ENCODE data around the gene S100A3. TPM values are rescaled to one million over a fixed set of nuclear protein-coding genes. Genes with fewer than 3 reads are reported as not detected.
A peak's percentile ranks its signal among the peaks of the same experiment; 100 is the strongest.

Gene S100A3
- total and polyA plus RNA-seq, 9 donors, result 0.48 to 2.5 (median 1.6) TPM; not detected in 4

GRCh38 chr1:153556348-153556747 is 7.3 kb upstream of the S100A3 start:
- TF ChIP-seq CTCF (IDR thresholded peaks at IDR 0.05) (no peak), EP300 (IDR thresholded peaks at IDR 0.05) (no peak), POLR2A (IDR thresholded peaks at IDR 0.05) (no peak)
- H3K27me3 ChIP-seq, result no peaks in the 10 kb centered on the region
- no peak for DNase-seq
- WGBS, 3 donors, result 94 to 100% (median 97%) methylated on average over 1 of the region's 1 CpG
- no peaks in the 10 kb centered on the region for H3K36me3 ChIP-seq
- intact Hi-C loops (cut with DNase I), result loop anchor here in 1 of 4 donors (10.0 kb wide), 1 partner anchor 408 kb away; the partner anchor contains the start of genes CREB3L4 and SLC39A1
- H3K4me1 ChIP-seq (ENCODE audit: insufficient read depth), result peaks cover 14% of the 10 kb centered on the region
- no peak overlapping the region for H3K4me3 ChIP-seq
- no peak overlapping the region for H3K27ac ChIP-seq
- H3K9me3 ChIP-seq, result no peaks in the 10 kb centered on the region

DNA sequence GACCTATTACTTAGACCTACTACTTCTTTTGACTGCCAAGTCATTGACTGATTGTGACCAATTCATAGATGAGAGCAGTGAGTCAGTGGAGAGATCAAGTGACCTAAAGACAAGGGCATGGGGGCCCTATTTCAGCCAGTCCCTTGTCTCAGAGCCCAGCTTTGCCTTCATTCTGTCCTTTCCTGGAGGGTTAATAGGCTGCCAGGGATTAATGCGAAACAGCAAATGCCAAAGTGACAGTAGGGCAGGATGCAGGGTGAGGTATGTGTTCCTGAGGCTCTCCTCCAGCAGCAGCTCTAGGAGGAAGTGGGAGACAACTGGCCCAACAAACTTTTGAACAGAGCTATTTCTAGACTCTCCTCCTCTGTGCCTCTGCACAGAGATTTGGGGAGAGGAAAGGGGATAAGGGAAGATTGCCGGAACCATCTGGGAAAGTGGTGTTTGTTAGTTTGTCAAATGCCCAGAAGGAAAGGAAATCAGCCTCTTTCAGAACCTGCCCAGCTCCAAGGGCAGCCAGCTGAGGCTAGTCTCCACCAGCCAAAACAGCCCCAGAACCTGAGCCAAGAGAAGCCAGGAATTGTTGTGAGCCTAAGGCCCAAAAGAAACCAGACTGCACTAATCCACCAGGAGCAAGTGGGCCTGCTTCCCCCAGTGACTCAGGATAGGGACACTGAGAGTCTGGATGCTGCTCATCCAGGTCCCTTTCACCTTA is 4.9 kb upstream of the S100A3 start:
- no peak overlapping the region for H3K4me3 ChIP-seq
- peak in 1 of 5 donors; percentile 44 for DNase-seq
- no peaks in the 10 kb centered on the region for H3K36me3 ChIP-seq
- intact Hi-C loops (cut with DNase I), result loop anchor here in 1 of 4 donors (10.0 kb wide), 1 partner anchor 411 kb away; the partner anchor contains the start of genes CREB3L4 and SLC39A1
- peak overlapping the region in 1 of 2 donors; percentile 66 for H3K27ac ChIP-seq
- TF ChIP-seq CTCF (IDR thresholded peaks at IDR 0.05) (no peak), POLR2A (IDR thresholded peaks at IDR 0.05) (no peak)
- no peaks in the 10 kb centered on the region for H3K27me3 ChIP-seq
- H3K9me3 ChIP-seq, result no peaks in the 10 kb centered on the region
- peaks cover 16% of the 10 kb centered on the region for H3K4me1 ChIP-seq (ENCODE audit: insufficient read depth)
- 7 to 27% (median 27%) methylated on average over 2 of the region's 2 CpGs for WGBS, 3 donors

DNA sequence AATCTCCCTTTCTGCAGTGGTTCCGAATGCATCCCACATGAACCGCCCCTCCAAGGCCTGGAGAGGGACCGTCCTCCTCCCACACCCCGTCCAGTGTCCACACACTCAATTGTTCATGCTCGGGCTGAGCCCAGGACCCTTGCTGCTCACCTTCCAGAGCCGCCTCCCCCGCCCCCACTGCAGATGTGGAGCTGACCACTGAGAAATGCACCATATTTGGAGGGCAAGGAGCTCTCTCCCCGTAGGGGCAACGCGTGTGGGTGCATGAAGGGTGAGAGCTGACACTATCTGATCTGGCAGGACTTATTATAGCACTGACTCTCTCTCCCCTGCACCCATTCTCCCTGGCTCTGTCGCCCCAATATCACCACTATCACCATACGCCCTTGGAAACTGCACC is 4.0 kb upstream of the S100A3 start:
- Histone ChIP-seq H3K27me3 (no peaks in the 10 kb centered on the region), H3K4me3 (no peak overlapping the region), H3K4me1 (ENCODE audit: insufficient read depth) (peaks cover 22% of the 10 kb centered on the region), H3K36me3 (no peaks in the 10 kb centered on the region), H3K27ac (peak overlapping the region in 1 of 2 donors; percentile 66), H3K9me3 (no peaks in the 10 kb centered on the region)
- TF ChIP-seq POLR2A (IDR thresholded peaks at IDR 0.05) (no peak), EP300 (IDR thresholded peaks at IDR 0.05) (no peak), CTCF (IDR thresholded peaks at IDR 0.05) (no peak)
- 81 to 84% (median 83%) methylated on average over 12 of the region's 12 CpGs for WGBS, 3 donors
- peak in 1 of 5 donors; percentile 20 for DNase-seq
- intact Hi-C loops (cut with DNase I), result loop anchor here in 1 of 4 donors (10.0 kb wide), 1 partner anchor 412 kb away; the partner anchor contains the start of genes CREB3L4 and SLC39A1

DNA sequence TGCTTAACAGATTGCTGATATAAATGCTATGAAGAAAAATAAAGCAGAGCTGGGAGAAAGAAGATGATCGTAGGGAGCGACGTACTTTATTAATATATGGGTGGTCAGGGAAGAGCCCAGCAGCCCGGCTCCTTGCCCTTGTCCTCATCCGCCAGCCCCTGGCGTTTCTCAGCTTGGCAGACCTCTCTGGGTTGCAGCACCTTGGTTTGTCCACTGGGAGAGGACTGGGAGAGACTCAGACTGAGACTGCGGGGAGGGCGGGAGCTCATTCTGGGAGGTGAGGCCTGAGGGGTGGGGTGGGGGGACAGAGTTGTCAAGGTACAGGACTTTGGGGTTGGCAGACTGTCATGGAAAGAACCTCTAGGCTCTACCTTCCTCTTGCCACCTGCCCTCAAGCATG is 3.3 kb upstream of the S100A3 start:
- H3K9me3 ChIP-seq, result no peaks in the 10 kb centered on the region
- H3K4me3 ChIP-seq, result no peak overlapping the region
- DNase-seq, result peak in 1 of 5 donors; percentile 21
- peaks cover 23% of the 10 kb centered on the region for H3K4me1 ChIP-seq (ENCODE audit: insufficient read depth)
- intact Hi-C loops (cut with DNase I), result loop anchor here in 1 of 4 donors (10.0 kb wide), 1 partner anchor 412 kb away; the partner anchor contains the start of genes CREB3L4 and SLC39A1
- WGBS, 3 donors, result 88 to 94% (median 92%) methylated on average over 8 of the region's 8 CpGs
- H3K27ac ChIP-seq, result no peak overlapping the region
- H3K36me3 ChIP-seq, result no peaks in the 10 kb centered on the region
- TF ChIP-seq POLR2A (IDR thresholded peaks at IDR 0.05) (no peak), CTCF (IDR thresholded peaks at IDR 0.05) (no peak), EP300 (IDR thresholded peaks at IDR 0.05) (no peak)
- no peaks in the 10 kb centered on the region for H3K27me3 ChIP-seq
